MM.1S (cell line): ENCODE results near the gene WDR62.

Experiments used
- CTCF ChIP-seq: fragments of 300-600 bp; sonication (generic); IDR thresholded peaks from 2 replicates; pipeline ENCODE4 v1.5.1; 2016; ENCODE audit warnings: antibody characterized with exemption, low read length, mixed read lengths
- EZH2 ChIP-seq: fragments of 300-600 bp; sonication (generic); optimal IDR thresholded peaks from 2 replicates; pipeline ENCODE3; 2017; ENCODE audit warnings: low read depth, mild to moderate bottlenecking, antibody characterized with exemption, low read length, mixed read lengths
- EZH2phosphoT487 ChIP-seq: fragments of 300-600 bp; sonication (generic); IDR thresholded peaks from 2 replicates; pipeline ENCODE4 v1.6.1; 2018; ENCODE audit warnings: antibody characterized with exemption, low read length

GRCh38 chr19:36043952-36044351 lies 10.7 kb upstream of the WDR62 start:
- TF ChIP-seq CTCF: no peak
- no peak for TF ChIP-seq EZH2
- no peak for TF ChIP-seq EZH2phosphoT487
